Mesendoderm (in vitro differentiated cells): ENCODE data around the gene ZNF827.

Experiments
- DNase-seq: peaks from one replicate; pipeline ENCODE4 v3.0.0; 2013
- H2AK5ac ChIP-seq: 2 replicates; pipeline ENCODE4 v1.6.1; 2013; ENCODE audit warnings: low read length, inconsistent platforms
- H2BK120ac ChIP-seq: 2 replicates; pipeline ENCODE4 v1.6.1; 2013; ENCODE audit warnings: low read depth, mild to moderate bottlenecking, low read length, moderate library complexity, mixed read lengths
- H2BK15ac ChIP-seq: replicated peaks from 2 replicates; pipeline ENCODE4 v1.6.1; 2013; ENCODE audit warnings: low read depth, mild to moderate bottlenecking, moderate library complexity
- H2BK5ac ChIP-seq: 2 replicates; pipeline ENCODE4 v1.6.1; 2013; ENCODE audit warnings: low read length, inconsistent platforms
- H3K18ac ChIP-seq: 2 replicates; pipeline ENCODE4 v1.6.1; 2013; ENCODE audit warnings: mild to moderate bottlenecking, low read length, mixed read lengths
- H3K23ac ChIP-seq: one replicate; pipeline ENCODE4 v1.6.1; 2013; ENCODE audit warnings: low read length
- H3K27ac ChIP-seq: 2 replicates; pipeline ENCODE4 v1.5.1; 2013; ENCODE audit warnings: low read depth, mild to moderate bottlenecking, inconsistent platforms, low read length, moderate library complexity
- H3K27me3 ChIP-seq: 2 replicates; pipeline ENCODE4 v1.6.1; 2013; ENCODE audit warnings: low read length, control low read depth, mild to moderate bottlenecking, inconsistent platforms; ENCODE audit not compliant: insufficient read depth, poor library complexity
- H3K36me3 ChIP-seq: 2 replicates; pipeline ENCODE4 v1.6.1; 2013; ENCODE audit warnings: low read length, inconsistent platforms; ENCODE audit not compliant: control insufficient read depth, insufficient read depth
- H3K4ac ChIP-seq: one replicate; pipeline ENCODE4 v1.6.1; 2013; ENCODE audit warnings: low read depth, mild to moderate bottlenecking, low read length, moderate library complexity
- H3K4me1 ChIP-seq: 2 replicates; pipeline ENCODE4 v1.6.1; 2013; ENCODE audit warnings: low read depth, low read length, inconsistent platforms; ENCODE audit not compliant: control insufficient read depth
- H3K4me2 ChIP-seq: 2 replicates; pipeline ENCODE4 v1.6.1; 2013; ENCODE audit warnings: low read length
- H3K4me3 ChIP-seq: 2 replicates; pipeline ENCODE4 v1.5.1; 2013; ENCODE audit warnings: mild to moderate bottlenecking, low read length
- H3K56ac ChIP-seq: one replicate; pipeline ENCODE4 v1.6.1; 2013; ENCODE audit warnings: low read length
- H3K79me1 ChIP-seq: 2 replicates; pipeline ENCODE4 v1.6.1; 2013; ENCODE audit warnings: low read length, inconsistent platforms
- H3K79me2 ChIP-seq: 2 replicates; pipeline ENCODE4 v1.6.1; 2013; ENCODE audit warnings: mild to moderate bottlenecking, low read length; ENCODE audit not compliant: control insufficient read depth, insufficient read depth
- H3K9ac ChIP-seq: 2 replicates; pipeline ENCODE4 v1.6.1; 2013; ENCODE audit warnings: low read length, inconsistent platforms
- H4K5ac ChIP-seq: one replicate; pipeline ENCODE4 v1.6.1; 2013; ENCODE audit warnings: low read length
- H4K8ac ChIP-seq: one replicate; pipeline ENCODE4 v1.6.1; 2013; ENCODE audit warnings: low read depth, mild to moderate bottlenecking, control low read depth, low read length, moderate library complexity
- WGBS: extraction: QIAGEN DNeasy Blood & Tissue Kit; methylation state at CpG from one replicate; pipeline ENCODE4 v1.1.7; 2013; ENCODE audit warnings: low lambda C conversion rate, missing lambda C conversion rate; ENCODE audit not compliant: insufficient coverage; ENCODE audit errors: extremely low coverage; 5-methylcytosine and 5-hydroxymethylcytosine counted together

The ZNF827 gene

DNA sequence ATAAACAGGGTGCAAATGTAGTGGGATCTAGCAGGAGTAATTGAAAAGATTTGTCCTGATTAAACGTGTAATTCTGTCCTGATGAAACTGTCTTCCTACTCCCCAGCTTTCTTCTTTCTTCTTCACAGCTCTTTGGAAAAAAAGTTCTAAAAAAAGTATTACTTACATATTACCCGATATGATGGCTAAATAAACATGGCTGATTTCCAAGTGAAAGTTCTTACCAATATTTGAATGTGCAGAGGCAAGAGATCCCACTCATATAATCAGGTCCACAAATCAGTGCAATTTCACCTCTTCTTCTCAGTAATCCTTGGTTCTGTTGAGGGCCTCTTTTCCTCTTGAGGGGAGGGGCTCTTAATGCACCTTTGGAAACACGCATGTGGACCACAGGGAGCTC is 78.7 kb downstream of the ZNF827 start:
- no peaks in the 10 kb centered on the region for H3K79me2 ChIP-seq
- no peak overlapping the region for H2BK120ac ChIP-seq
- no peak overlapping the region for H3K4me2 ChIP-seq
- no peak overlapping the region for H3K23ac ChIP-seq
- no peak overlapping the region for H3K27ac ChIP-seq
- peaks cover 5% of the 10 kb centered on the region for H3K79me1 ChIP-seq
- no peak overlapping the region for H3K56ac ChIP-seq
- H3K4me3 ChIP-seq: no peak overlapping the region
- WGBS: no CpG with 5 or more reads among the region's 3 CpGs
- no peaks in the 10 kb centered on the region for H3K27me3 ChIP-seq
- no peak overlapping the region for H4K5ac ChIP-seq
- H3K36me3 ChIP-seq: peaks cover 2% of the 10 kb centered on the region
- no peak overlapping the region for H3K18ac ChIP-seq
- DNase-seq: no peak
- H3K4me1 ChIP-seq: no peaks in the 10 kb centered on the region
- no peak overlapping the region for H3K4ac ChIP-seq
- no peak overlapping the region for H4K8ac ChIP-seq
- H3K9ac ChIP-seq: no peak overlapping the region
- H2BK15ac ChIP-seq: no peak overlapping the region
- H2AK5ac ChIP-seq: no peak overlapping the region
- no peak overlapping the region for H2BK5ac ChIP-seq

DNA sequence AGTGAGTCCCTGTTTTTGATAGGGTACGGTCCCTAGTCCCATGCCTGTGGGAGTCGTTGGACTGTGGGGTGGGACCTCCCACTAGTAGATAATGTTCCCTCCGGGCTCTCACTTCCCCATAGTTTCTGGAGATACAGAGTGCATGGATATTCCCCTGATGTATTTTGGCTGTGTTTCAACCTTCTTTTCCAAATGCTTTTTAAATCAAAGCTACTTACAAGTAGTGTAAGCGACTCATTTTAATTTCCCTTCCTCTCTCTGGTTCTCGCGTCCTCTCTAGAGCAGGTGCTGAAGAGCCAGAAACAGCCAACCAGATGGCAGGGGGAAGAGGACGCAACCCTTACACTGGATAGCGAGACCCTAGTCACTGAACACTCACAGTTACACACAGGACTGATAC is 79.2 kb downstream of the ZNF827 start:
- Histone ChIP-seq H3K4me1 (no peaks in the 10 kb centered on the region), H3K4ac (no peak overlapping the region), H3K27me3 (no peaks in the 10 kb centered on the region), H3K4me3 (no peak overlapping the region), H3K4me2 (no peak overlapping the region), H4K5ac (no peak overlapping the region), H2AK5ac (no peak overlapping the region), H3K9ac (no peak overlapping the region), H2BK15ac (no peak overlapping the region), H3K23ac (no peak overlapping the region), H3K36me3 (peaks cover 2% of the 10 kb centered on the region), H3K79me2 (no peaks in the 10 kb centered on the region), H4K8ac (no peak overlapping the region), H3K27ac (no peak overlapping the region), H3K56ac (no peak overlapping the region), H3K18ac (no peak overlapping the region), H3K79me1 (peaks cover 7% of the 10 kb centered on the region), H2BK5ac (no peak overlapping the region), H2BK120ac (no peak overlapping the region)
- no CpG with 5 or more reads among the region's 8 CpGs for WGBS
- no peak for DNase-seq

DNA sequence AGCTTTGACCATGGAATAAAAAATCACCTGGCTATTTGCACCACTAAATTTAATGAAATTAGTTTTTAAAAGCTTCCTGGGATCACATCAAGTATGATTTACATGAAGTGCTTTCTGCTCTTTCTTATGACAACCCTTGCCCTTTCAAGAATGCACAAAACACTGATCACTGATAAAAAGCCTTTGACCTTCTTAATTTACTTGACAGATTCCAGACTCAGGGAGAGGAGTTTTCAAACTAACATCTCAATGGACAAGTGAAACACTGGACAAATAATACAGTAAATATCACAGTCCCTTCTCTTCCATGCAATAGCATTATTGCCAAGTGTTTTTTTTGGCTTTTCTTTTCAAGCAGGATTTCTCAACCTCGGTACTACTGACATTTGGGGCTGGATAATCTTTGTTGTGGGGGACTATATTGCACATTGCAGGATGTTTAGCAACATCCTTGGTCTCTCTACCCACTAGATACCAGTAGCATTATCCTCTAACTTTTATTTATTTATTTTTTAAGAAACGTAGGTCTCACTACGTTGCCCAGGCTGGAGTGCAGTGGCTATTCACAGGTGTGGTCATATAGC is 86.3 kb downstream of the ZNF827 start:
- WGBS: no CpG with 5 or more reads among the region's 3 CpGs
- Histone ChIP-seq H3K27ac (no peak overlapping the region), H3K4ac (no peak overlapping the region), H3K79me2 (no peaks in the 10 kb centered on the region), H3K4me1 (peaks cover 2% of the 10 kb centered on the region), H3K9ac (no peak overlapping the region), H2BK120ac (no peak overlapping the region), H3K23ac (no peak overlapping the region), H4K8ac (no peak overlapping the region), H3K27me3 (no peaks in the 10 kb centered on the region), H3K4me3 (no peak overlapping the region), H3K4me2 (no peak overlapping the region), H2BK15ac (no peak overlapping the region), H3K36me3 (no peaks in the 10 kb centered on the region), H4K5ac (no peak overlapping the region), H3K56ac (no peak overlapping the region), H3K18ac (no peak overlapping the region), H2BK5ac (no peak overlapping the region), H2AK5ac (no peak overlapping the region), H3K79me1 (peaks cover 5% of the 10 kb centered on the region)
- no peak for DNase-seq

DNA sequence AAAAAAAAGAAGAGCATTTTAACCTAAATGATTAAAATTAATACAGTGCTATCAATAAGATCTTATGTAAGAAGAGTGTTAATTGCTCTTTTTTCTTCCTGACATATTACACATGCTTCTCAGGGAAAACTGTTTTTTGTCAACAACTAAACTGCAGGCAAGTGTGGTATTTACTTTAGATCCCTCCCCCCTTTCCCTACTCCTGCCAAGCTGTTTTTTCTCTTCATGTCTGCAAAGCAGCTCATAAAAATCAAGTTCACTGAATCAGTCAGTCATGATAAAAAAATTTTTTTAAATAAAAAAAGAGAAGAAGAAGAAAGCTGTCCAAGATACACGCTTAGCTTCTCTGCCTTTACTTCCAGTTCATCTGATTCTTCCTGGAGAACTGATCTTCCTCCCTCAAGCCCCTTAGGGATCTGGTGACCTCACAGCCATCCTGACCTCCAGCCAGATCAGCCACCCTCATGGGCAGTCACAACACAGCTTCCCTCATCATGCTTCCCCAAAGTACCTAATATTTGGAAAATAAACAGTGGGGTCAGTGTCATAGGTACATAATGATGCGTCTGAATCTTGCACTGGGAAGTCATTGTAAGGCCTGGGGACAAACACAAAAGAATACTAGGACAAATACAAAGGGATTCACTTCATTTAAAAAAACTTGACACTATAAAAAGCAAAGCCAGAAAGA is 87.0 kb downstream of the ZNF827 start:
- H2BK15ac ChIP-seq: no peak overlapping the region
- H4K5ac ChIP-seq: no peak overlapping the region
- no CpG with 5 or more reads among the region's 2 CpGs for WGBS
- no peak overlapping the region for H3K9ac ChIP-seq
- H3K4me1 ChIP-seq: peaks cover 2% of the 10 kb centered on the region
- no peaks in the 10 kb centered on the region for H3K79me2 ChIP-seq
- H3K23ac ChIP-seq: no peak overlapping the region
- no peaks in the 10 kb centered on the region for H3K27me3 ChIP-seq
- H3K4ac ChIP-seq: no peak overlapping the region
- H3K4me2 ChIP-seq: no peak overlapping the region
- H3K18ac ChIP-seq: no peak overlapping the region
- H3K4me3 ChIP-seq: no peak overlapping the region
- H2BK120ac ChIP-seq: no peak overlapping the region
- H3K56ac ChIP-seq: peak overlapping the region; percentile 65
- H2BK5ac ChIP-seq: no peak overlapping the region
- H4K8ac ChIP-seq: no peak overlapping the region
- H2AK5ac ChIP-seq: no peak overlapping the region
- no peak for DNase-seq
- H3K27ac ChIP-seq: no peak overlapping the region
- H3K79me1 ChIP-seq: peaks cover 5% of the 10 kb centered on the region
- H3K36me3 ChIP-seq: no peaks in the 10 kb centered on the region

DNA sequence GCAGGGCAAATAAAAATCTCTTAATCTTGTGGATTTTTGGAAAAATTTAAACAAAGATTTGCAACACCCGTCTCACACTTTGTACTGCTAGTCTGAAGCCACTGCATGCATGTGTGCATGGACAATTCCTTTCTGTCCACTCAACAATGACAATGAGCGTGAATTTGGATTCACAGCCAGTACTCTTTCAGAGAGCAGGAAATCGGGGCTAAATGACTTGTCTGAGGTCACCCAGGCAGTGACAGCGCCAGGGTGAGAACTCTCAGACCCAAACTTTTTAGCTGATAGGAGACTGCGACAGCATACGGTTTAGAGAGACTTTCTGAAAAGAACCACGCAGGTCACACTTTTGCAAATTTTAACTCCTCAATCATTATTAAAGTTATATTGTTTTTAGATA is 90.9 kb downstream of the ZNF827 start:
- Histone ChIP-seq H3K18ac (no peak overlapping the region), H3K9ac (no peak overlapping the region), H3K27ac (no peak overlapping the region), H3K4me1 (peaks cover 2% of the 10 kb centered on the region), H2BK15ac (no peak overlapping the region), H3K27me3 (no peaks in the 10 kb centered on the region), H3K56ac (no peak overlapping the region), H2AK5ac (no peak overlapping the region), H4K8ac (no peak overlapping the region), H2BK5ac (no peak overlapping the region), H3K79me2 (no peaks in the 10 kb centered on the region), H3K36me3 (peaks cover 1% of the 10 kb centered on the region), H3K4me3 (no peak overlapping the region), H3K4ac (no peak overlapping the region), H3K4me2 (no peak overlapping the region), H2BK120ac (no peak overlapping the region), H3K79me1 (peaks cover 2% of the 10 kb centered on the region), H4K5ac (no peak overlapping the region), H3K23ac (no peak overlapping the region)
- DNase-seq: no peak
- WGBS: no CpG with 5 or more reads among the region's 7 CpGs

DNA sequence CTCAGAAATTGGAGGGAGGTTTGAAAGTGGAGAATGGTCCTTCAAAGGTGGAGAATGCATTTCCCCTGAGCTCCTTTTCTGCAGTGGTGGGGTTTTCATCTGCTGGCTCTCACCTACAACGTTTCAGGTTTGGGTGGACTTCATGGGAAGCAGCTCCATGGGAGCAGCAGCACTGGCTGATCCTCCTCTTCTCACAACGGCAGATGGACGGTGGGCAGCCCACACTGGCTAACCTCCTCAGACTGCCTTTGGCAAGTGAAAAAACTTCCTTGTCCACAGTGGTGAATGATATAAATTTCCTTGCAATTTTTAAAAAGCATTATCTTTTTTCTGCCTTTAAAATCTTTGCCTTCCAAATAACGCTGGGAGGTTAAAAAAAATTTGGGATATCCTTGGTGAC is 93.5 kb downstream of the ZNF827 start:
- H2BK120ac ChIP-seq: no peak overlapping the region
- no peak overlapping the region for H2BK5ac ChIP-seq
- no CpG with 5 or more reads among the region's 4 CpGs for WGBS
- no peak overlapping the region for H3K56ac ChIP-seq
- no peaks in the 10 kb centered on the region for H3K79me1 ChIP-seq
- peaks cover 1% of the 10 kb centered on the region for H3K36me3 ChIP-seq
- no peak overlapping the region for H3K27ac ChIP-seq
- no peak overlapping the region for H3K4ac ChIP-seq
- no peaks in the 10 kb centered on the region for H3K79me2 ChIP-seq
- H3K4me2 ChIP-seq: no peak overlapping the region
- H4K8ac ChIP-seq: no peak overlapping the region
- H3K23ac ChIP-seq: no peak overlapping the region
- no peak overlapping the region for H2BK15ac ChIP-seq
- H4K5ac ChIP-seq: no peak overlapping the region
- H3K18ac ChIP-seq: no peak overlapping the region
- no peak overlapping the region for H2AK5ac ChIP-seq
- no peak overlapping the region for H3K9ac ChIP-seq
- H3K4me1 ChIP-seq: no peaks in the 10 kb centered on the region
- DNase-seq: no peak
- no peak overlapping the region for H3K4me3 ChIP-seq
- no peaks in the 10 kb centered on the region for H3K27me3 ChIP-seq
